Endothelial cell of umbilical vein (primary cell): ENCODE data around the gene MYBPHL.

ENCODE experiments used
- EZH2 ChIP-seq: IDR thresholded peaks from 2 replicates; pipeline ENCODE4 v1.6.1; 2012; ENCODE audit warnings: borderline replicate concordance, low read depth, mild to moderate bottlenecking, moderate library complexity, low read length, inconsistent platforms; ENCODE audit not compliant: severe bottlenecking
- POLR2A ChIP-seq: IDR thresholded peaks from 2 replicates; pipeline ENCODE4 v1.6.1; 2012; ENCODE audit warnings: low read depth, mild to moderate bottlenecking, control low read depth, low read length
- POLR2AphosphoS5 ChIP-seq: IDR thresholded peaks from 2 replicates; pipeline ENCODE4 v1.6.1; 2012; ENCODE audit warnings: low read depth, mild to moderate bottlenecking, control low read depth, low read length, moderate library complexity; ENCODE audit not compliant: insufficient read depth
- TF ChIP-seq, protein P1 (sequence below), 2 donors: IDR thresholded peaks; 1 replicate in 1 of 2; 2 replicates in 1 of 2; pipeline ENCODE4 v1.5.1; 2011; ENCODE audit warnings: low read length in 2 of 2, mild to moderate bottlenecking in 2 of 2, moderate library complexity in 2 of 2, control low read depth in 1 of 2, inconsistent platforms in 1 of 2, low read depth in 1 of 2; ENCODE audit not compliant: insufficient read depth in 1 of 2; ENCODE audit errors: extremely low read depth in 1 of 2

DNA sequence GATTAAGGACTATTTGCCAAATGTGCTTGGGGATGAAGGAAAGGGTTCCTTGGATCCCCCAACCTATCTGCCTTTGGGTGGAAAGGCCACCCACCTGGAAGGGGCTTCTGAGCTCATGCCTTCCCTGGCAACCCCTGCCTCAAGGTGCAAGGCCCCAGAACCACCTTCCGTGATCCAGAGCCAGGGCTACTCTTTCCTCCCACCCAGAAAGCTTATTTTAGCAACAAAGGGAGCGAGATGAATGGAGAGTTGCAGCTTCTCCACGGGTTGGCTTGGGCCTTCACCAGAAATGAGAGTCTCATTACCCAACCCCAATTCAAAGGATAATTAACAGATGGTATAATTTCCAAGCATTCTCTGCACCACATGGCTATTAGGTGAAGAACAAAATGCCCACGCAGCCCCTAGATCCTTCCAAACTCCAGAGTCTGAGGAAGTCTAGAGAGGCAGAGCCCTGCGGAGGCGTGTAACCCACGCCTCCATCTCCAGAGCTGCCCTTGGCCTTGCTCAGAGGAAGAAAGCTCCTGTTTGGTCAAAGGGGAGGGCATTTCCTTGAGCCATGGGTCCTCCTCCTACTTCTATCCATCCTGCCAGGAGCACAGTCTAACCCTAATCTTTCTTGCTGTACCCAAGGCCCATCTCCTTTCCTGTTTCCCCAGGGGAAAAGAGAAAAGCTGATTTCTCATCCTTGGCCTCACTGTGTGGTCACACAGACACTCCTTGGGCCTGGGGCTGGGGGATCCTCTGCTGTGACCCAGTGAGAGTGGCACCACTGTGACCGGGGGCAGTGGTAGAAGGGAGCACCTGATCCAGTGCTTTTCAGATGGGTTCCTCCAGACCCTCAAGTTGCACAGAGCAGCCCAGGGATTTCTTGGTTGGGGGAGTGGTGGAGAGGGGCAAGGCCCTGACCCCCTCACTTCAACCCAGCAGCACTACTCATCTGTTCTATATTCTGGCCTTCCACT lies 59.1 kb downstream of the MYBPHL start:
- TF ChIP-seq, protein P1, sequence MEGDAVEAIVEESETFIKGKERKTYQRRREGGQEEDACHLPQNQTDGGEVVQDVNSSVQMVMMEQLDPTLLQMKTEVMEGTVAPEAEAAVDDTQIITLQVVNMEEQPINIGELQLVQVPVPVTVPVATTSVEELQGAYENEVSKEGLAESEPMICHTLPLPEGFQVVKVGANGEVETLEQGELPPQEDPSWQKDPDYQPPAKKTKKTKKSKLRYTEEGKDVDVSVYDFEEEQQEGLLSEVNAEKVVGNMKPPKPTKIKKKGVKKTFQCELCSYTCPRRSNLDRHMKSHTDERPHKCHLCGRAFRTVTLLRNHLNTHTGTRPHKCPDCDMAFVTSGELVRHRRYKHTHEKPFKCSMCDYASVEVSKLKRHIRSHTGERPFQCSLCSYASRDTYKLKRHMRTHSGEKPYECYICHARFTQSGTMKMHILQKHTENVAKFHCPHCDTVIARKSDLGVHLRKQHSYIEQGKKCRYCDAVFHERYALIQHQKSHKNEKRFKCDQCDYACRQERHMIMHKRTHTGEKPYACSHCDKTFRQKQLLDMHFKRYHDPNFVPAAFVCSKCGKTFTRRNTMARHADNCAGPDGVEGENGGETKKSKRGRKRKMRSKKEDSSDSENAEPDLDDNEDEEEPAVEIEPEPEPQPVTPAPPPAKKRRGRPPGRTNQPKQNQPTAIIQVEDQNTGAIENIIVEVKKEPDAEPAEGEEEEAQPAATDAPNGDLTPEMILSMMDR (IDR thresholded peaks at IDR 0.05; ENCODE audit: extremely low read depth in 1 of 2, insufficient read depth in 1 of 2, low read depth in 1 of 2, low read length in 2 of 2), result no peak
- TF ChIP-seq EZH2 (no peak), POLR2A (no peak), POLR2AphosphoS5 (no peak)
